ENCODE results near the gene COL9A1. TPM values are rescaled to one million over a fixed set of nuclear protein-coding genes. Genes with fewer than 3 reads are reported as not detected.

Gene COL9A1
- total and polyA plus RNA-seq, 9 of the 15 experiments (the other 6 are each of a cell fraction or from before 2014, with no cell fraction given): 0.01 to 0.13 (median 0.06) TPM; not detected in 1

DNA sequence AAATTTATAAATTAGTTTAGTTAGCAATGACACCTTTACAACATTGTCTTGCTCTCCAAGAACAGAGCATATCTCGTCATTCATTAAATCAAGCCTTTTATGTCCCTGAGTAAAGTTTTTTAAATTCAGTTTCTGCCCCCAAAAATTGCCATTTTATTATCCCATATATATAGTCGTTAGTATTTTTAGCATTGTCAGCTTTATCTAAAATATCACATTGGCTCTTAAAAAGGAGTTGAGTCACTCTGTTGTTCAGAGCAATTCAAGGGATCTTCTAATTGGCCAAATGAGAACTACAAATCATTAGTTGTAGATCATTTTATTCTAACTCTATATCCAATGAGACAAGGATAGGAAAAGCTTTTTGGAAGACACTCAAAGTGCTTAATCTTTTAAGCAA, 127.1 kb downstream of the COL9A1 start:
- FAIRE-seq (no peak), DNase-seq (ENCODE audit: extremely low read depth in 1 of 4, low spot score in 3 of 4) (no peak), ATAC-seq (no peak)
- no peaks in the 10 kb centered on the region for H3K36me3 ChIP-seq (ENCODE audit: control insufficient read depth, insufficient read depth, low read length)
- H3K9me3 ChIP-seq (replicated peaks; ENCODE audit: control insufficient read depth, insufficient read depth, low read depth, low read length): no peaks in the 10 kb centered on the region
- POLR2A ChIA-PET: interaction anchor here (0.9 kb wide), 1 partner anchor 13 kb away, joined by 3 read pairs; no protein-coding TSS in a partner anchor
- CTCF ChIA-PET (ENCODE audit: low intra/inter-chr PET ratio): no interaction called here
- H3K9ac ChIP-seq (ENCODE audit: insufficient read depth in 1 of 2, low read depth in 2 of 2, low read length in 2 of 2): no peak overlapping the region
- H4K20me1 ChIP-seq (replicated peaks; ENCODE audit: control insufficient read depth, insufficient read depth, low read length): no peaks in the 10 kb centered on the region
- H3K79me2 ChIP-seq (ENCODE audit: control insufficient read depth, insufficient read depth, low read length): no peaks in the 10 kb centered on the region
- intact Hi-C loops (cut with micrococcal nuclease): no loop called here
- H3K4me1 ChIP-seq (replicated peaks in 1 of 2; ENCODE audit: control insufficient read depth in 2 of 2, insufficient read depth in 2 of 2, low read length in 2 of 2): no peaks in the 10 kb centered on the region
- no TSS peak for BruUV-seq (replicated peaks)
- H2AFZ ChIP-seq (ENCODE audit: low read depth, low read length): no peak overlapping the region
- no peak for TF ChIP-seq PHB2 (IDR thresholded peaks at IDR 0.05; ENCODE audit: low read depth)
- TF ChIP-seq MAFG (tag; conservative IDR thresholded peaks at IDR 0.05): peak; percentile 82
- TF ChIP-seq ZNF316 (IDR thresholded peaks at IDR 0.05): peak; percentile 92
- peak; percentile 54; the same call in 1 of the 2 replicates for TF ChIP-seq MAFK (IDR thresholded peaks at IDR 0.05; ENCODE audit: low read length)
- peak; percentile 70; the same call in 1 of the 2 replicates for TF ChIP-seq MAFF (IDR thresholded peaks at IDR 0.05; ENCODE audit: low read length)
- TF ChIP-seq, protein P1, sequence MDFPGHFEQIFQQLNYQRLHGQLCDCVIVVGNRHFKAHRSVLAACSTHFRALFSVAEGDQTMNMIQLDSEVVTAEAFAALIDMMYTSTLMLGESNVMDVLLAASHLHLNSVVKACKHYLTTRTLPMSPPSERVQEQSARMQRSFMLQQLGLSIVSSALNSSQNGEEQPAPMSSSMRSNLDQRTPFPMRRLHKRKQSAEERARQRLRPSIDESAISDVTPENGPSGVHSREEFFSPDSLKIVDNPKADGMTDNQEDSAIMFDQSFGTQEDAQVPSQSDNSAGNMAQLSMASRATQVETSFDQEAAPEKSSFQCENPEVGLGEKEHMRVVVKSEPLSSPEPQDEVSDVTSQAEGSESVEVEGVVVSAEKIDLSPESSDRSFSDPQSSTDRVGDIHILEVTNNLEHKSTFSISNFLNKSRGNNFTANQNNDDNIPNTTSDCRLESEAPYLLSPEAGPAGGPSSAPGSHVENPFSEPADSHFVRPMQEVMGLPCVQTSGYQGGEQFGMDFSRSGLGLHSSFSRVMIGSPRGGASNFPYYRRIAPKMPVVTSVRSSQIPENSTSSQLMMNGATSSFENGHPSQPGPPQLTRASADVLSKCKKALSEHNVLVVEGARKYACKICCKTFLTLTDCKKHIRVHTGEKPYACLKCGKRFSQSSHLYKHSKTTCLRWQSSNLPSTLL (IDR thresholded peaks at IDR 0.05): no peak
- peak; percentile 78 for TF ChIP-seq C11orf30 (IDR thresholded peaks at IDR 0.05; ENCODE audit: low read depth)
- no peak for TF ChIP-seq ELF1 (tag; IDR thresholded peaks at IDR 0.05)
- no peak overlapping the region for H3K27ac ChIP-seq (ENCODE audit: extremely low read depth, low read depth, low read length)
- no peaks in the 10 kb centered on the region for H3K27me3 ChIP-seq (ENCODE audit: control insufficient read depth in 2 of 2, insufficient read depth in 2 of 2, low read length in 2 of 2)
- H3K4me3 ChIP-seq: no peak overlapping the region
- no peaks in the 10 kb centered on the region for H3K9me1 ChIP-seq (ENCODE audit: control insufficient read depth, insufficient read depth, low read length)
- H3K4me2 ChIP-seq (ENCODE audit: insufficient read depth, low read length): no peak overlapping the region
- in situ Hi-C loops (cut with MboI): no loop called here
- WGBS (ENCODE audit: insufficient coverage, low coverage, missing lambda C conversion rate): 0% methylated on average over 2 of the region's 2 CpGs

All from K562 (cell line).